Measurements from ENCODE around the gene WNK3.

- TF ChIP-seq CTCF (conservative IDR thresholded peaks at IDR 0.05; ENCODE audit: low read depth, low read length) (no peak), EZH2 (IDR thresholded peaks at IDR 0.05; ENCODE audit: low read length, unreplicated experiment) (no peak), EZH2phosphoT487 (IDR thresholded peaks at IDR 0.05; ENCODE audit: borderline replicate concordance, low read length) (no peak)
Observed at GRCh38 chrX:54294306-54294705, 63.5 kb downstream of the WNK3 start.

Measured in PC-3 (cell line).